Measurements from ENCODE around the gene TNFAIP8.

TNFAIP8 gene

GRCh38 chr5:119333421-119333851, 22.4 kb upstream of the TNFAIP8 start:
- no peaks in the 10 kb centered on the region for H3K27me3 ChIP-seq (ENCODE audit: low read depth)
- no peak overlapping the region for H3K4me3 ChIP-seq
- DNase-seq (ENCODE audit: low spot score in 2 of 2), result no peak
- peaks cover 5% of the 10 kb centered on the region; the same call in 1 of the 2 replicates for H3K4me1 ChIP-seq
- H3K36me3 ChIP-seq (replicated peaks), result no peaks in the 10 kb centered on the region
- H3K9me3 ChIP-seq, result no peaks in the 10 kb centered on the region
- in situ Hi-C loops (cut with MboI; ENCODE audit: low sequenced_read_pairs), result no loop called here

- DNase-seq (ENCODE audit: low spot score in 2 of 2), result no peak
- in situ Hi-C loops (cut with MboI; ENCODE audit: low sequenced_read_pairs), result no loop called here
- Histone ChIP-seq H3K9me3 (no peaks in the 10 kb centered on the region), H3K4me3 (no peak overlapping the region), H3K36me3 (replicated peaks) (no peaks in the 10 kb centered on the region), H3K27me3 (ENCODE audit: low read depth) (no peaks in the 10 kb centered on the region), H3K4me1 (peaks cover 5% of the 10 kb centered on the region; the same call in 1 of the 2 replicates)
Observed at GRCh38 chr5:119335261-119335677, 20.6 kb upstream of the TNFAIP8 start.

GRCh38 chr5:119336262-119336661, 19.6 kb upstream of the TNFAIP8 start:
- in situ Hi-C loops (cut with MboI; ENCODE audit: low sequenced_read_pairs), result no loop called here
- Histone ChIP-seq H3K4me1 (peaks cover 5% of the 10 kb centered on the region; the same call in 1 of the 2 replicates), H3K36me3 (replicated peaks) (no peaks in the 10 kb centered on the region), H3K4me3 (no peak overlapping the region), H3K9me3 (no peaks in the 10 kb centered on the region), H3K27me3 (ENCODE audit: low read depth) (no peaks in the 10 kb centered on the region)
- no peak for DNase-seq (ENCODE audit: low spot score in 2 of 2)

DNA sequence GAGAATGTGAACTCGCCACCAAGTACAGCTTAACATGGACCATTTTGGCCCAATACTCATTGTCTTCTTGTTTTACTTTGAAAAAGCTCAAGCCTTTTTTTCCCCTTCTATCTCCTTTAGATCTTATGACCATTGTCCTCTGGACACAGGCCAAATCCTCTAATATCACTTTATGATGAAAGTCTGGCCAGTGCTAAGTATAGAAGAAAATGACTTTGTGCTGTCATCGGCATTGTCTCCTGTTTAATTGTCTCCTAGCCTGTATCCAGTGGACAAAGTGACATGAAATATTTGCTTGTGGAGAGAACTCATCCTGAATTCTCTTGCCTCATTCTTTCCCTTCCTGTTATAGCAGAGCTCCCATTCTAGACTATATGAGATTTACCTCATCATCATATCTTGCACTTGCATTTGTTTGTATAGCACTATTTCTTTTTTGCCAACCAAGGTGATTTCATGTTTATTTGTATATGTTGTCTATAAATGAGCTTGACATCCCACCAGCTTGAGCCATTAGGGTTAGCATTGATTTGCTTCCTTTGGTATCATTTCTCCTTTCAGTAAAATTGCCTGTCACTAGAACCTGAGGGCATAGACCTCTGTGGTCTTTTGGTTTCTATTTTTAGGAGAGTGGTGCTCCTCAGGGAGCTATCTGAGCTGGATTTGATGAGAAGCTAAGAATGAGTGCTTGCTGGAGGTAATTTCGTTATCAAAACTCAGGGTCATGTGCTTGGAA, 18.8 kb upstream of the TNFAIP8 start:
- Histone ChIP-seq H3K4me1 (peaks cover 5% of the 10 kb centered on the region; the same call in 1 of the 2 replicates), H3K4me3 (no peak overlapping the region), H3K9me3 (no peaks in the 10 kb centered on the region), H3K27me3 (ENCODE audit: low read depth) (no peaks in the 10 kb centered on the region), H3K36me3 (replicated peaks) (no peaks in the 10 kb centered on the region)
- in situ Hi-C loops (cut with MboI; ENCODE audit: low sequenced_read_pairs), result no loop called here
- no peak for DNase-seq (ENCODE audit: low spot score in 2 of 2)

DNA sequence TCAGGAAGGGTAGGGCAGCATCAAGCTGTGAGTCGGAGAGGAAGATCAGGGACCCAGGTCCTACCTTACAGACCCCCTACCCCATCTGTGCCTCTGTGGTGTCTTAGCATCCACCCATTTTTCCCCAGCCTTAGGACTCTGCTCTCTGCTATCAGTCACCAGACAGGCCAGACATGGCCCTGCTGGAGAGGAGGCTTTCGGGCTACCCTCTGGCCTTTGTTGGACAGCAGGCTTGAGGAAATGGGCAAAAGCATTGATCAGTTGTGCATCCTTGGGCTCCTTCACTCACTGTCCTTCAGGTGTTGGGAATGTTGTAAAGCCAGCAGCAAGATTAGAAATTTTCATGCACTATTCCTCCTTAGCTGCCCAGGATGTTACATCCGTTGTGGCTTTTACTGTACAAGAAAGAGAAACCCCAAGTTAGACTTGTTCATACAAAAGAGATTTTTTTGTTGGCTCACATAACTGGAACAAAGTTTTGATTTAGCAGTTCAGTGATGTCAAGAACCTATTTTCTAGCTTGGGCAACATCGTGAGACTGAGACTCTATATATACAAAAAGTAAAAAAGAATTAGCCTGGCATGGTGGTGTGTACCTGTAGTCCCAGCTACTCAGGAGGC, 17.4 kb upstream of the TNFAIP8 start:
- DNase-seq (ENCODE audit: low spot score in 2 of 2), result no peak
- Histone ChIP-seq H3K27me3 (ENCODE audit: low read depth) (no peaks in the 10 kb centered on the region), H3K36me3 (replicated peaks) (no peaks in the 10 kb centered on the region), H3K4me1 (peaks cover 5% of the 10 kb centered on the region; the same call in 1 of the 2 replicates), H3K4me3 (no peak overlapping the region), H3K9me3 (no peaks in the 10 kb centered on the region)
- in situ Hi-C loops (cut with MboI; ENCODE audit: low sequenced_read_pairs), result no loop called here

- in situ Hi-C loops (cut with MboI; ENCODE audit: low sequenced_read_pairs), result no loop called here
- H3K36me3 ChIP-seq (replicated peaks), result no peaks in the 10 kb centered on the region
- H3K27me3 ChIP-seq (ENCODE audit: low read depth), result no peaks in the 10 kb centered on the region
- H3K4me3 ChIP-seq, result no peak overlapping the region
- H3K9me3 ChIP-seq, result no peaks in the 10 kb centered on the region
- H3K4me1 ChIP-seq, result peaks cover 5% of the 10 kb centered on the region; the same call in 1 of the 2 replicates
- no peak for DNase-seq (ENCODE audit: low spot score in 2 of 2)
Observed at GRCh38 chr5:119339344-119339743, 16.5 kb upstream of the TNFAIP8 start.

DNA sequence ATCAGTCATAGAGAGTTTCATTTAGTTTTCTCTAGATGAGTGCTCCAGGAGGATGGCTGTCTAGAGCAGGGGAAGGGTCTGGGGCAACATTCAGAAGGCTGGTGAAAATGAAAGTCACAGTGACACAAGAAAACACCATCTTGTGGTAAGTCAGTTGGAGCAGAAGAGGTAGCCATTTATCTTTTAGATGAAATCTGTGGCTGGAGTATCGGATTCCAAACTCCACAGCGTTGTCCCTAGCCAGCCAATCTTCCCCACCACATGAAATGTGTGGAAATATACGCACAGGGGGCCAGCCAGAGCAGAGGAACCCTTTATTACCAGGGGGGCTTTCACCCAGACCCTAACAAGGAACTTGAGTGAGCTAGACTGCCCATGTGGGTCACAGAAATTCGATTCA, 15.9 kb upstream of the TNFAIP8 start:
- no peak for DNase-seq (ENCODE audit: low spot score in 2 of 2)
- H3K9me3 ChIP-seq, result no peaks in the 10 kb centered on the region
- peaks cover 5% of the 10 kb centered on the region; the same call in 1 of the 2 replicates for H3K4me1 ChIP-seq
- no peaks in the 10 kb centered on the region for H3K27me3 ChIP-seq (ENCODE audit: low read depth)
- in situ Hi-C loops (cut with MboI; ENCODE audit: low sequenced_read_pairs), result no loop called here
- no peak overlapping the region for H3K4me3 ChIP-seq
- no peaks in the 10 kb centered on the region for H3K36me3 ChIP-seq (replicated peaks)

- in situ Hi-C loops (cut with MboI; ENCODE audit: low sequenced_read_pairs), result no loop called here
- Histone ChIP-seq H3K27me3 (ENCODE audit: low read depth) (no peaks in the 10 kb centered on the region), H3K4me1 (peaks cover 5% of the 10 kb centered on the region; the same call in 1 of the 2 replicates), H3K4me3 (no peak overlapping the region), H3K36me3 (replicated peaks) (no peaks in the 10 kb centered on the region), H3K9me3 (no peaks in the 10 kb centered on the region)
- no peak for DNase-seq (ENCODE audit: low spot score in 2 of 2)
Observed at GRCh38 chr5:119340597-119341218, 15.1 kb upstream of the TNFAIP8 start.

GRCh38 chr5:119341452-119342349, 14.1 kb upstream of the TNFAIP8 start:
- DNase-seq (ENCODE audit: low spot score in 2 of 2), result no peak
- Histone ChIP-seq H3K27me3 (ENCODE audit: low read depth) (no peaks in the 10 kb centered on the region), H3K9me3 (no peaks in the 10 kb centered on the region), H3K4me1 (peaks cover 4% of the 10 kb centered on the region; the same call in 1 of the 2 replicates), H3K36me3 (replicated peaks) (no peaks in the 10 kb centered on the region), H3K4me3 (no peak overlapping the region)
- in situ Hi-C loops (cut with MboI; ENCODE audit: low sequenced_read_pairs), result no loop called here

- Histone ChIP-seq H3K27me3 (ENCODE audit: low read depth) (no peaks in the 10 kb centered on the region), H3K4me3 (no peak overlapping the region), H3K36me3 (replicated peaks) (no peaks in the 10 kb centered on the region), H3K9me3 (no peaks in the 10 kb centered on the region), H3K4me1 (no peaks in the 10 kb centered on the region)
- no peak for DNase-seq (ENCODE audit: low spot score in 2 of 2)
- in situ Hi-C loops (cut with MboI; ENCODE audit: low sequenced_read_pairs), result no loop called here
Observed at GRCh38 chr5:119342406-119342805, 13.4 kb upstream of the TNFAIP8 start.

GRCh38 chr5:119343052-119343451, 12.8 kb upstream of the TNFAIP8 start:
- H3K4me1 ChIP-seq, result no peaks in the 10 kb centered on the region
- no peaks in the 10 kb centered on the region for H3K36me3 ChIP-seq (replicated peaks)
- no peaks in the 10 kb centered on the region for H3K9me3 ChIP-seq
- in situ Hi-C loops (cut with MboI; ENCODE audit: low sequenced_read_pairs), result no loop called here
- no peak for DNase-seq (ENCODE audit: low spot score in 2 of 2)
- no peaks in the 10 kb centered on the region for H3K27me3 ChIP-seq (ENCODE audit: low read depth)
- no peak overlapping the region for H3K4me3 ChIP-seq

GRCh38 chr5:119343766-119344165, 12.1 kb upstream of the TNFAIP8 start:
- H3K4me3 ChIP-seq, result no peak overlapping the region
- H3K27me3 ChIP-seq (ENCODE audit: low read depth), result no peaks in the 10 kb centered on the region
- no peaks in the 10 kb centered on the region for H3K36me3 ChIP-seq (replicated peaks)
- no peaks in the 10 kb centered on the region for H3K4me1 ChIP-seq
- no peak for DNase-seq (ENCODE audit: low spot score in 2 of 2)
- H3K9me3 ChIP-seq, result no peaks in the 10 kb centered on the region
- in situ Hi-C loops (cut with MboI; ENCODE audit: low sequenced_read_pairs), result no loop called here

DNA sequence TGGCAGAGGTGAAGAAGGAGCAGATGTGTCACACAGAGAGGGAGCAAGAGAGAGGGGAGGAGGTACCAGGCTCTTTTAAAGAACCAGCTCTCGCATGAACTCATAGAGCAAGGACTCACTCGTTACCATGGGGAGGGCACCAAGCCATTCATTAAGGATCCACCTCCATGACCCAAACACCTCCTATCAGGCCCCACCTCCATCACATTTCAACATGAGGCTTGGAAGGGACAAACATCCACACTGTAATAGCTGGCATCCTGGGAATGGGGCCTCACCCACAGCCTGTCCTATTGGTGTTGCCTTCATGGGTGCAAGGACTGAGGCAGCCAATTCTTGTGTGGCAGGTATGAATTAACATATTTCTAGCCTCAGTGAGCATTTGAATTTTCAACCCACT, 11.6 kb upstream of the TNFAIP8 start:
- in situ Hi-C loops (cut with MboI; ENCODE audit: low sequenced_read_pairs), result no loop called here
- no peak for DNase-seq (ENCODE audit: low spot score in 2 of 2)
- H3K36me3 ChIP-seq (replicated peaks), result no peaks in the 10 kb centered on the region
- H3K4me1 ChIP-seq, result peaks cover 3% of the 10 kb centered on the region; the same call in 1 of the 2 replicates
- no peak overlapping the region for H3K4me3 ChIP-seq
- H3K9me3 ChIP-seq, result no peaks in the 10 kb centered on the region
- H3K27me3 ChIP-seq (ENCODE audit: low read depth), result no peaks in the 10 kb centered on the region
